Nucleus accumbens (tissue), 56 donors: ENCODE data around the gene BBS1.
"Not testable (repeated sequence)": the region's sequence is repeated elsewhere in the genome, so short reads cannot be mapped to it uniquely, and the experiment has no call there.

Source experiments
- DNase-seq, 56 donors: peaks; one replicate each; lab custom pipeline; 2025; lab: John Stamatoyannopoulos, UW

BBS1 gene

GRCh38 chr11:66510990-66511339, 530 bp downstream of the BBS1 start:
- DNase-seq, result no peak

- no peak for DNase-seq
Measured at GRCh38 chr11:66523611-66524010, 13.2 kb downstream of the BBS1 start.

- DNase-seq, result no peak
Measured at GRCh38 chr11:66524304-66525040, 14.0 kb downstream of the BBS1 start.

GRCh38 chr11:66529069-66529468, 18.6 kb downstream of the BBS1 start:
- no peak for DNase-seq

- DNase-seq, result no peak
Measured at GRCh38 chr11:66529655-66530054, 19.2 kb downstream of the BBS1 start.

- no peak for DNase-seq
Measured at GRCh38 chr11:66530927-66531709, 20.7 kb downstream of the BBS1 start.

- no peak for DNase-seq
Measured at GRCh38 chr11:66531841-66532240, 21.4 kb downstream of the BBS1 start.

GRCh38 chr11:66532784-66533183, 22.3 kb downstream of the BBS1 start:
- no peak for DNase-seq

- no peak for DNase-seq
Measured at GRCh38 chr11:66539170-66539869, 28.9 kb downstream of the BBS1 start.

- no peak for DNase-seq
Measured at GRCh38 chr11:66539870-66540213, 29.4 kb downstream of the BBS1 start.

GRCh38 chr11:66540598-66540997, 30.2 kb downstream of the BBS1 start:
- DNase-seq, result not testable (repeated sequence)

GRCh38 chr11:66541892-66542291, 31.5 kb downstream of the BBS1 start:
- DNase-seq, result no peak

- DNase-seq, result no peak
Measured at GRCh38 chr11:66542362-66542761, 31.9 kb downstream of the BBS1 start.

GRCh38 chr11:66543263-66544107, 33.0 kb downstream of the BBS1 start:
- peak in 8 of 56 donors; percentile 11 to 42 (median 26) for DNase-seq

GRCh38 chr11:66544952-66545351, 34.5 kb downstream of the BBS1 start:
- DNase-seq, result not testable (repeated sequence)

- peak; percentile 36 to 97 (median 91) for DNase-seq
Measured at GRCh38 chr11:66545701-66546367, 35.4 kb downstream of the BBS1 start, which contains the start of gene ZDHHC24. TSS of gene ZDHHC24 (minus strand) at chr11:66546048. CDS start at chr11:66546003, 45 bp downstream.

GRCh38 chr11:66546368-66546965, 36.0 kb downstream of the BBS1 start, which contains the start of gene ACTN3:
TSS of gene ACTN3 (plus strand) at chr11:66546903. CDS start at chr11:66546938, 35 bp downstream.
- no peak for DNase-seq

- no peak for DNase-seq
Measured at GRCh38 chr11:66546966-66547661, 36.7 kb downstream of the BBS1 start.

- DNase-seq, result no peak
Measured at GRCh38 chr11:66547662-66548009, 37.2 kb downstream of the BBS1 start.
